ENCODE measurements around the gene MYO5A. TPM values are rescaled to one million over a fixed set of nuclear protein-coding genes. Genes with fewer than 3 reads are reported as not detected.
A peak's percentile ranks its signal among the peaks of the same experiment; 100 is the strongest.
"Not testable (repeated sequence)": the region's sequence is repeated elsewhere in the genome, so short reads cannot be mapped to it uniquely, and the experiment has no call there.

Gene MYO5A
- total and polyA plus RNA-seq, 3 experiments from 2014 or later = 15.8 to 37.3 (median 31.0) TPM

DNA sequence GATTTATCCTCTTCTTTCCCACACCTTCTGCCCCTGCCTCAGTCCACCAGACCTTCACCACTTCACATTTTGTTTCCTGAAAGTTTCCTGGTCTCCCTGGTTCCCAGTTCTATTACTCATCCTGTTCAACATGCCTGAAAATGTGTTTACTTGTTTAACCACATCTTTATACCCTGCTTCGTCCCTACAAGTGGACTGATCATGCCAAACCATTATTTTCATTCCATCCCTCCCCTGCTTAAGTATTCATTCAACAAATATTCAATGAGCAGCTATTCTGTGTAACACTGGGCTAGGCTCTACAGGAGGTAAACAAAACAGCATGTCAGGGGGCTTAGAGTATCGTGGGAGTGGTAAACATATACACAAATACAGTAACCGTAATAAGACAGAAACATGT lies 5.5 kb downstream of the MYO5A start:
- peaks cover 48 to 86% (median 80%) of the 10 kb centered on the region in 3 donors for H3K4me1 Mint-ChIP-seq
- no peak overlapping the region for H3K4me3 ChIP-seq (ENCODE audit: low read length)
- ChIA-PET POLR2A (no interaction called here), CTCF (interaction anchor here (0.6 to 1.4 kb wide), 2 partner anchors 43 to 79 kb away, joined by 3 read pairs; no protein-coding TSS in a partner anchor)
- no peaks in the 10 kb centered on the region for H3K36me3 ChIP-seq (ENCODE audit: insufficient read depth, low read length)
- H3K36me3 Mint-ChIP-seq = peaks cover 0 to 4% (median 3%) of the 10 kb centered on the region in 3 donors
- no peaks in the 10 kb centered on the region for H3K27me3 Mint-ChIP-seq
- H3K27me3 ChIP-seq (ENCODE audit: insufficient read depth, low read length, poor library complexity, severe bottlenecking) = no peaks in the 10 kb centered on the region
- H3K4me1 ChIP-seq (ENCODE audit: insufficient read depth, low read length) = peaks cover 8% of the 10 kb centered on the region
- no peaks in the 10 kb centered on the region for H3K9me3 ChIP-seq (ENCODE audit: low read length)
- no peak for DNase-seq
- H3K27ac Mint-ChIP-seq = peak overlapping the region in 6 of 8 donors; percentile 7 to 70 (median 28)
- no peak overlapping the region for H3K27ac ChIP-seq (ENCODE audit: low read depth, low read length)
- no peaks in the 10 kb centered on the region for H3K9me3 Mint-ChIP-seq
- no peak overlapping the region for H3K4me3 Mint-ChIP-seq

DNA sequence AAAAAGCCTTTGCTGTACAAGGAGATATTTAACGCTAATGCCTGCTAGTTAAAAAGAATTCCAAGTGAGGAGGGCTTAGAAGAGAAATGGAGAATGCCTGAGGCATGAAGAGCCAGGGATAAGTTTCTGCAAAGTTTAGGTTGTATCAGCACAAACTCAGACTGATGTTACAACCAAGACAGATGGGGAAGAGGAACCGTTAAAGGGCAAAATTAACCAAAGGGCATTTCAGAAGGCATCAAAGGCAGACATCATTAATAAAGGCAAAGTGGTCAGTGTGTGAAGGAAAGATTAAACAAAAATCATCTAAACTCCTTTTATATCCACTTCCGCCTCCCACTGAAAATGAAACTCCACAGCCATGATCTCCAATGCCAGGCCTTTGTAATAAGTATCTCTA lies 7.0 kb downstream of the MYO5A start:
- ChIA-PET POLR2A (no interaction called here), CTCF (no interaction called here)
- H3K4me1 Mint-ChIP-seq = peaks cover 35 to 78% (median 70%) of the 10 kb centered on the region in 3 donors
- DNase-seq = no peak
- peak overlapping the region in 3 of 8 donors; percentile 7 to 28 (median 24) for H3K27ac Mint-ChIP-seq
- peaks cover 0 to 3% (median 1%) of the 10 kb centered on the region in 3 donors for H3K36me3 Mint-ChIP-seq
- H3K27me3 Mint-ChIP-seq = no peaks in the 10 kb centered on the region
- Histone ChIP-seq H3K27me3 (ENCODE audit: insufficient read depth, low read length, poor library complexity, severe bottlenecking) (no peaks in the 10 kb centered on the region), H3K4me1 (ENCODE audit: insufficient read depth, low read length) (no peaks in the 10 kb centered on the region), H3K36me3 (ENCODE audit: insufficient read depth, low read length) (no peaks in the 10 kb centered on the region), H3K4me3 (ENCODE audit: low read length) (no peak overlapping the region), H3K27ac (ENCODE audit: low read depth, low read length) (no peak overlapping the region), H3K9me3 (ENCODE audit: low read length) (no peaks in the 10 kb centered on the region)
- no peaks in the 10 kb centered on the region for H3K9me3 Mint-ChIP-seq
- H3K4me3 Mint-ChIP-seq = no peak overlapping the region

- H3K36me3 Mint-ChIP-seq = peaks cover 0 to 3% (median 1%) of the 10 kb centered on the region in 3 donors
- no peak for DNase-seq
- H3K4me1 Mint-ChIP-seq = peaks cover 32 to 75% (median 61%) of the 10 kb centered on the region in 3 donors
- H3K27ac ChIP-seq (ENCODE audit: low read depth, low read length) = no peak overlapping the region
- ChIA-PET CTCF (no interaction called here), POLR2A (no interaction called here)
- H3K4me3 Mint-ChIP-seq = no peak overlapping the region
- H3K27ac Mint-ChIP-seq = no peak overlapping the region
- H3K27me3 Mint-ChIP-seq = no peaks in the 10 kb centered on the region
- no peaks in the 10 kb centered on the region for H3K9me3 Mint-ChIP-seq
- no peaks in the 10 kb centered on the region for H3K36me3 ChIP-seq (ENCODE audit: insufficient read depth, low read length)
- no peak overlapping the region for H3K4me3 ChIP-seq (ENCODE audit: low read length)
- H3K4me1 ChIP-seq (ENCODE audit: insufficient read depth, low read length) = no peaks in the 10 kb centered on the region
- no peaks in the 10 kb centered on the region for H3K9me3 ChIP-seq (ENCODE audit: low read length)
- no peaks in the 10 kb centered on the region for H3K27me3 ChIP-seq (ENCODE audit: insufficient read depth, low read length, poor library complexity, severe bottlenecking)
Measured at GRCh38 chr15:52520421-52520820, 8.3 kb downstream of the MYO5A start.

- H3K36me3 Mint-ChIP-seq = peaks cover 0 to 3% (median 1%) of the 10 kb centered on the region in 3 donors
- Histone ChIP-seq H3K4me1 (ENCODE audit: insufficient read depth, low read length) (no peaks in the 10 kb centered on the region), H3K9me3 (ENCODE audit: low read length) (no peaks in the 10 kb centered on the region), H3K27me3 (ENCODE audit: insufficient read depth, low read length, poor library complexity, severe bottlenecking) (no peaks in the 10 kb centered on the region), H3K36me3 (ENCODE audit: insufficient read depth, low read length) (no peaks in the 10 kb centered on the region), H3K27ac (ENCODE audit: low read depth, low read length) (no peak overlapping the region), H3K4me3 (ENCODE audit: low read length) (no peak overlapping the region)
- H3K27ac Mint-ChIP-seq = peak overlapping the region in 3 of 8 donors; percentile 1 to 17 (median 12)
- no peaks in the 10 kb centered on the region for H3K27me3 Mint-ChIP-seq
- ChIA-PET CTCF (no interaction called here), POLR2A (no interaction called here)
- H3K4me1 Mint-ChIP-seq = peaks cover 31 to 61% (median 53%) of the 10 kb centered on the region in 3 donors
- no peaks in the 10 kb centered on the region for H3K9me3 Mint-ChIP-seq
- no peak for DNase-seq
- H3K4me3 Mint-ChIP-seq = no peak overlapping the region
Measured at GRCh38 chr15:52518487-52519371, 10.0 kb downstream of the MYO5A start.

DNA sequence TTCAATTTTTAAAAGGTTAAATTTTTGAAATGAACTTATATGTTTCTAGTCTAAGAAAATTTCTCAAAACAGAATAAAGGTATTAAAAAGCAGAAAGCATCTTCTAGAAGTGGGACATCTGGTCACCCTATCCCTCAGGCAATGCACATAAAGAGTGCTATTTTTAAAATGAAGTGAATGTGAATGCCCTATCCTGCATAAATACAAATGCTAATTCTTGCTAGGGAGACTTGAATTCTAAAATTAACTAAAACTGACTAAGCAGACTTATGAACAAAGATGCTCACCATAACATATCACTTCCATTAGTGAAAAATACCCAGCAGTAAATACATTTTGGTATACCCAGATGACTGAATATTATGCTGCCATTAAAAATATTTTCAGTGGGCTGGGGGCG lies 11.7 kb downstream of the MYO5A start:
- Mint-ChIP-seq H3K4me3 (no peak overlapping the region), H3K9me3 (no peaks in the 10 kb centered on the region), H3K27ac (no peak overlapping the region), H3K36me3 (peaks cover 0 to 3% (median 1%) of the 10 kb centered on the region in 3 donors), H3K4me1 (peaks cover 19 to 52% (median 45%) of the 10 kb centered on the region in 3 donors), H3K27me3 (no peaks in the 10 kb centered on the region)
- DNase-seq = no peak
- POLR2A ChIA-PET = no interaction called here
- CTCF ChIA-PET = no interaction called here
- Histone ChIP-seq H3K4me3 (ENCODE audit: low read length) (no peak overlapping the region), H3K27ac (ENCODE audit: low read depth, low read length) (no peak overlapping the region), H3K27me3 (ENCODE audit: insufficient read depth, low read length, poor library complexity, severe bottlenecking) (no peaks in the 10 kb centered on the region), H3K36me3 (ENCODE audit: insufficient read depth, low read length) (no peaks in the 10 kb centered on the region), H3K9me3 (ENCODE audit: low read length) (no peaks in the 10 kb centered on the region), H3K4me1 (ENCODE audit: insufficient read depth, low read length) (no peaks in the 10 kb centered on the region)

- Histone ChIP-seq H3K4me1 (ENCODE audit: insufficient read depth, low read length) (no peaks in the 10 kb centered on the region), H3K4me3 (ENCODE audit: low read length) (no peak overlapping the region), H3K9me3 (ENCODE audit: low read length) (no peaks in the 10 kb centered on the region), H3K36me3 (ENCODE audit: insufficient read depth, low read length) (no peaks in the 10 kb centered on the region), H3K27me3 (ENCODE audit: insufficient read depth, low read length, poor library complexity, severe bottlenecking) (no peaks in the 10 kb centered on the region), H3K27ac (ENCODE audit: low read depth, low read length) (no peak overlapping the region)
- H3K36me3 Mint-ChIP-seq = peaks cover 0 to 1% (median 0%) of the 10 kb centered on the region in 3 donors
- POLR2A ChIA-PET = no interaction called here
- H3K27me3 Mint-ChIP-seq = no peaks in the 10 kb centered on the region
- no peak overlapping the region for H3K27ac Mint-ChIP-seq
- H3K9me3 Mint-ChIP-seq = no peaks in the 10 kb centered on the region
- peaks cover 23 to 49% (median 41%) of the 10 kb centered on the region in 3 donors for H3K4me1 Mint-ChIP-seq
- CTCF ChIA-PET = no interaction called here
- no peak for DNase-seq
- no peak overlapping the region for H3K4me3 Mint-ChIP-seq
Measured at GRCh38 chr15:52515343-52515742, 13.3 kb downstream of the MYO5A start.

GRCh38 chr15:52514482-52514881 lies 14.2 kb downstream of the MYO5A start:
- Histone ChIP-seq H3K36me3 (ENCODE audit: insufficient read depth, low read length) (no peaks in the 10 kb centered on the region), H3K9me3 (ENCODE audit: low read length) (no peaks in the 10 kb centered on the region), H3K27me3 (ENCODE audit: insufficient read depth, low read length, poor library complexity, severe bottlenecking) (no peaks in the 10 kb centered on the region), H3K4me3 (ENCODE audit: low read length) (no peak overlapping the region), H3K27ac (ENCODE audit: low read depth, low read length) (no peak overlapping the region), H3K4me1 (ENCODE audit: insufficient read depth, low read length) (no peaks in the 10 kb centered on the region)
- Mint-ChIP-seq H3K27me3 (no peaks in the 10 kb centered on the region), H3K27ac (no peak overlapping the region), H3K36me3 (peaks cover 0 to 1% (median 0%) of the 10 kb centered on the region in 3 donors), H3K4me1 (peaks cover 30 to 53% (median 44%) of the 10 kb centered on the region in 3 donors), H3K9me3 (no peaks in the 10 kb centered on the region), H3K4me3 (no peak overlapping the region)
- DNase-seq = no peak
- POLR2A ChIA-PET = no interaction called here
- CTCF ChIA-PET = no interaction called here

GRCh38 chr15:52512869-52513268 lies 15.8 kb downstream of the MYO5A start:
- H3K36me3 Mint-ChIP-seq; H3K27me3 Mint-ChIP-seq; DNase-seq; H3K36me3 ChIP-seq (ENCODE audit: insufficient read depth, low read length); H3K4me3 Mint-ChIP-seq; H3K27me3 ChIP-seq (ENCODE audit: insufficient read depth, low read length, poor library complexity, severe bottlenecking); H3K4me3 ChIP-seq (ENCODE audit: low read length); H3K9me3 ChIP-seq (ENCODE audit: low read length); H3K9me3 Mint-ChIP-seq; H3K27ac ChIP-seq (ENCODE audit: low read depth, low read length); H3K4me1 ChIP-seq (ENCODE audit: insufficient read depth, low read length): not testable (repeated sequence)
- Mint-ChIP-seq H3K27ac (peak overlapping the region in 1 of 8 donors; percentile 42), H3K4me1 (peaks cover 34 to 56% (median 47%) of the 10 kb centered on the region in 3 donors)
- ChIA-PET POLR2A (interaction anchor here (0.7 kb wide), 1 partner anchor 17 kb away, joined by 5 read pairs; no protein-coding TSS in a partner anchor), CTCF (interaction anchor here (1.0 kb wide), 1 partner anchor 8 kb away, joined by 4 read pairs; no protein-coding TSS in a partner anchor)
